ENCODE results near the gene C19orf85. TPM values are rescaled to one million over a fixed set of nuclear protein-coding genes. Genes with fewer than 3 reads are reported as not detected.
"Not testable (repeated sequence)": the region's sequence is repeated elsewhere in the genome, so short reads cannot be mapped to it uniquely, and the experiment has no call there.

The C19orf85 gene
- polyA plus RNA-seq, 2 of the 4 experiments (the other 2 are of a cell fraction): not detected

- not testable (repeated sequence) for DNase-seq (ENCODE audit: low read depth in 1 of 2, low spot score in 1 of 2); H3K4me3 ChIP-seq; FAIRE-seq; H3K27ac ChIP-seq; ATAC-seq; H3K9me3 ChIP-seq
- H3K4me2 ChIP-seq: peak overlapping the region; percentile 46
- ChIA-PET POLR2A (interaction anchor here (0.5 to 1.9 kb wide), 3 partner anchors 28 to 74 kb away, joined by 3 to 9 read pairs (median 5); partner anchors contain the start of genes UBE2S and ZNF628), CTCF (interaction anchor here (1.9 to 4.7 kb wide), 3 partner anchors 19 to 288 kb away, joined by 7 to 31 read pairs (median 12); no protein-coding TSS in a partner anchor)
- peaks cover 24% of the 10 kb centered on the region for H3K4me1 ChIP-seq
- 52% methylated on average over 5 of the region's 5 CpGs for WGBS (ENCODE audit: missing lambda C conversion rate)
Observed at GRCh38 chr19:55448175-55448490, 16.4 kb downstream of the C19orf85 start.

- ChIA-PET POLR2A (interaction anchor here (0.5 to 1.9 kb wide), 3 partner anchors 29 to 75 kb away, joined by 3 to 9 read pairs (median 5); partner anchors contain the start of genes UBE2S and ZNF628), CTCF (interaction anchor here (1.9 to 4.7 kb wide), 3 partner anchors 20 to 287 kb away, joined by 7 to 31 read pairs (median 12); no protein-coding TSS in a partner anchor)
- H3K27ac ChIP-seq: no peak overlapping the region
- H3K4me2 ChIP-seq: peak overlapping the region; percentile 46
- ATAC-seq (peak; percentile 77 to 81), DNase-seq (ENCODE audit: low read depth in 1 of 2, low spot score in 1 of 2) (peak; percentile 88 to 90), FAIRE-seq (no peak)
- no peak for TF ChIP-seq NPAS2 (CRISPR knock-in tag; IDR thresholded peaks at IDR 0.05; ENCODE audit: borderline replicate concordance)
- peak; percentile 52 for TF ChIP-seq MAFK (IDR thresholded peaks at IDR 0.05; ENCODE audit: partially characterized antibody)
- TF ChIP-seq REST (IDR thresholded peaks at IDR 0.05): no peak
- TF ChIP-seq KDM5A (IDR thresholded peaks at IDR 0.05): no peak
- no peak for TF ChIP-seq HEYL (CRISPR knock-in tag; IDR thresholded peaks at IDR 0.05)
- TF ChIP-seq CHD4 (IDR thresholded peaks at IDR 0.05; ENCODE audit: borderline replicate concordance): no peak
- TF ChIP-seq FOSB (CRISPR knock-in tag; IDR thresholded peaks at IDR 0.05): no peak
- no peak for TF ChIP-seq JUN (IDR thresholded peaks at IDR 0.05)
- peak; percentile 60 for TF ChIP-seq USF2 (IDR thresholded peaks at IDR 0.05)
- TF ChIP-seq JUNB (IDR thresholded peaks at IDR 0.05): no peak
- TF ChIP-seq HOXB5 (CRISPR knock-in tag; IDR thresholded peaks at IDR 0.05): no peak
- TF ChIP-seq ZC3H11A (IDR thresholded peaks at IDR 0.05): no peak
- peak; percentile 89 for TF ChIP-seq MAX (IDR thresholded peaks at IDR 0.05)
- peaks cover 27% of the 10 kb centered on the region for H3K4me1 ChIP-seq
- no peak overlapping the region for H3K4me3 ChIP-seq
- WGBS (ENCODE audit: missing lambda C conversion rate): 8% methylated on average over 16 of the region's 16 CpGs
- H3K9me3 ChIP-seq: no peaks in the 10 kb centered on the region
Observed at GRCh38 chr19:55447421-55448174, 17.0 kb downstream of the C19orf85 start.

GRCh38 chr19:55446060-55446459, 18.5 kb downstream of the C19orf85 start:
- TF ChIP-seq ESRRA (IDR thresholded peaks at IDR 0.05; ENCODE audit: borderline replicate concordance, low read length) (no peak), POLR2AphosphoS2 (conservative IDR thresholded peaks at IDR 0.05; ENCODE audit: low read length) (no peak), ELK1 (IDR thresholded peaks at IDR 0.05; ENCODE audit: low read depth, low read length) (no peak), RNF2 (IDR thresholded peaks at IDR 0.05; ENCODE audit: borderline replicate concordance, low read depth) (no peak), USF2 (IDR thresholded peaks at IDR 0.05) (no peak), ZSCAN20 (CRISPR knock-in tag; IDR thresholded peaks at IDR 0.05) (no peak), ZFP36 (IDR thresholded peaks at IDR 0.05; ENCODE audit: borderline replicate concordance, partially characterized antibody) (no peak), EHF (CRISPR knock-in tag; IDR thresholded peaks at IDR 0.05) (no peak), ATOH8 (CRISPR knock-in tag; IDR thresholded peaks at IDR 0.05; ENCODE audit: low read depth) (no peak), BCL3 (IDR thresholded peaks at IDR 0.05) (no peak)
- ChIA-PET POLR2A (no interaction called here), CTCF (interaction anchor here (0.7 to 4.7 kb wide), 7 partner anchors 9 to 299 kb away, joined by 3 to 31 read pairs (median 3); no protein-coding TSS in a partner anchor)
- 45% methylated on average over 8 of the region's 8 CpGs for WGBS (ENCODE audit: missing lambda C conversion rate)
- H3K27ac ChIP-seq: no peak overlapping the region
- H3K4me2 ChIP-seq: no peak overlapping the region
- peaks cover 24% of the 10 kb centered on the region for H3K4me1 ChIP-seq
- no peak overlapping the region for H3K4me3 ChIP-seq
- FAIRE-seq (no peak), DNase-seq (ENCODE audit: low read depth in 1 of 2, low spot score in 1 of 2) (no peak), ATAC-seq (no peak)
- H3K9me3 ChIP-seq: no peaks in the 10 kb centered on the region
